Naive thymus-derived CD4-positive, alpha-beta T cell (primary cell): ENCODE data around the gene PKP1. TPM values are rescaled to one million over a fixed set of nuclear protein-coding genes. Genes with fewer than 3 reads are reported as not detected.
"Not testable (repeated sequence)": the region's sequence is repeated elsewhere in the genome, so short reads cannot be mapped to it uniquely, and the experiment has no call there.

Experiments
- ATAC-seq: fragments of 150-1000 bp; cut with Tn5 transposase; 2 replicates; pipeline ENCODE4 v1.10.0; 2021; ENCODE audit warnings: mild to moderate bottlenecking, moderate library complexity
- CTCF ChIA-PET: fragments of 350-600 bp; sonication (Branson Sonifier 250); formaldehyde crosslinking; loops from one replicate; lab custom pipeline; 2021; ENCODE audit warnings: antibody characterized with exemption; lab: Charles Lee
- POLR2A ChIA-PET: fragments of 350-600 bp; sonication (Branson Sonifier 250); formaldehyde crosslinking; loops from one replicate; lab custom pipeline; 2021; ENCODE audit warnings: antibody characterized with exemption, inconsistent platforms; lab: Charles Lee
- DNase-seq, 9 donors: peaks; one replicate each; pipeline versions ENCODE4 v3.0.0 to v3.0.0-alpha.2; 2020 to 2022; ENCODE audit warnings: mixed read lengths in 1 of 9
- H3K27ac ChIP-seq: one replicate; pipeline ENCODE4 v1.7.0; 2013; ENCODE audit warnings: mild to moderate bottlenecking, low read depth, low read length, moderate library complexity
- H3K27me3 ChIP-seq, 2 donors: one replicate each; pipeline ENCODE4 v1.7.0; 2013; ENCODE audit warnings: low read length in 2 of 2, mild to moderate bottlenecking in 2 of 2, moderate library complexity in 2 of 2; ENCODE audit not compliant: control insufficient read depth in 2 of 2, insufficient read depth in 2 of 2
- H3K36me3 ChIP-seq, 3 experiments: 1 replicate in 2 of 3; 2 replicates in 1 of 3; pipeline ENCODE4 v1.7.0; 2013; ENCODE audit warnings: low read length in 3 of 3, mild to moderate bottlenecking in 3 of 3, moderate library complexity in 1 of 3; ENCODE audit not compliant: insufficient read depth in 3 of 3, control insufficient read depth in 2 of 3
- H3K4me1 ChIP-seq, 2 donors: one replicate each; pipeline ENCODE4 v1.7.0; 2013; ENCODE audit warnings: low read length in 2 of 2, mild to moderate bottlenecking in 2 of 2, moderate library complexity in 1 of 2; ENCODE audit not compliant: control insufficient read depth in 2 of 2, insufficient read depth in 2 of 2
- H3K4me3 ChIP-seq: 2 replicates; pipeline ENCODE4 v1.7.0; 2013; ENCODE audit warnings: mild to moderate bottlenecking, low read length
- H3K9me3 ChIP-seq, 3 experiments: 1 replicate in 2 of 3; 2 replicates in 1 of 3; pipeline ENCODE4 v1.7.0; 2013; ENCODE audit warnings: low read length in 3 of 3; ENCODE audit not compliant: control insufficient read depth in 2 of 3
- H3K27ac Mint-ChIP-seq, 9 donors: one replicate each; pipeline ENCODE4 v1.8.0; 2020 to 2022; ENCODE audit warnings: mixed read lengths in 9 of 9, mild to moderate bottlenecking in 8 of 9, moderate library complexity in 5 of 9, inconsistent platforms in 2 of 9
- H3K27me3 Mint-ChIP-seq, 5 donors: one replicate each; pipeline ENCODE4 v1.8.0; 2021 to 2022; ENCODE audit warnings: mixed read lengths in 5 of 5, mild to moderate bottlenecking in 1 of 5
- H3K36me3 Mint-ChIP-seq, 5 donors: one replicate each; pipeline ENCODE4 v1.8.0; 2020 to 2022; ENCODE audit warnings: mixed read lengths in 5 of 5, mild to moderate bottlenecking in 3 of 5, inconsistent platforms in 1 of 5
- H3K4me1 Mint-ChIP-seq, 7 donors: one replicate each; pipeline ENCODE4 v1.8.0; 2020 to 2022; ENCODE audit warnings: mixed read lengths in 7 of 7, mild to moderate bottlenecking in 3 of 7, inconsistent platforms in 1 of 7
- H3K4me3 Mint-ChIP-seq, 10 donors: one replicate each; pipeline ENCODE4 v1.8.0; 2020 to 2022; ENCODE audit warnings: mild to moderate bottlenecking in 10 of 10, mixed read lengths in 10 of 10, moderate library complexity in 6 of 10, inconsistent platforms in 2 of 10
- H3K9me3 Mint-ChIP-seq, 11 donors: one replicate each; pipeline ENCODE4 v1.8.0; 2020 to 2022; ENCODE audit warnings: mixed read lengths in 11 of 11, mild to moderate bottlenecking in 4 of 11, inconsistent platforms in 1 of 11, moderate library complexity in 1 of 11
- intact Hi-C, 2 donors: fragments of 100-400 bp; cut with micrococcal nuclease; formaldehyde crosslinking; loops; one replicate each; pipeline ENCODE4 v1.15.1; 2023
- polyA plus RNA-seq, 2 donors: library from polyadenylated mRNA; unstranded; fragments of 300-500 nt; fragmentation: Illumina TruSeq; gene quantifications; one replicate each; pipeline ENCODE4 v1.2.3, GENCODE V29; 2021
- total RNA-seq, 6 experiments: library from RNA in 5 of 6; stranded (reverse) in 5 of 6; gene quantifications; 1 replicate in 5 of 6; 2 replicates in 1 of 6; pipeline ENCODE4 v1.2.3 and lab custom pipeline; 2021 to 2026

The PKP1 gene
- total and polyA plus RNA-seq, 7 experiments from 2014 or later: not detected

DNA sequence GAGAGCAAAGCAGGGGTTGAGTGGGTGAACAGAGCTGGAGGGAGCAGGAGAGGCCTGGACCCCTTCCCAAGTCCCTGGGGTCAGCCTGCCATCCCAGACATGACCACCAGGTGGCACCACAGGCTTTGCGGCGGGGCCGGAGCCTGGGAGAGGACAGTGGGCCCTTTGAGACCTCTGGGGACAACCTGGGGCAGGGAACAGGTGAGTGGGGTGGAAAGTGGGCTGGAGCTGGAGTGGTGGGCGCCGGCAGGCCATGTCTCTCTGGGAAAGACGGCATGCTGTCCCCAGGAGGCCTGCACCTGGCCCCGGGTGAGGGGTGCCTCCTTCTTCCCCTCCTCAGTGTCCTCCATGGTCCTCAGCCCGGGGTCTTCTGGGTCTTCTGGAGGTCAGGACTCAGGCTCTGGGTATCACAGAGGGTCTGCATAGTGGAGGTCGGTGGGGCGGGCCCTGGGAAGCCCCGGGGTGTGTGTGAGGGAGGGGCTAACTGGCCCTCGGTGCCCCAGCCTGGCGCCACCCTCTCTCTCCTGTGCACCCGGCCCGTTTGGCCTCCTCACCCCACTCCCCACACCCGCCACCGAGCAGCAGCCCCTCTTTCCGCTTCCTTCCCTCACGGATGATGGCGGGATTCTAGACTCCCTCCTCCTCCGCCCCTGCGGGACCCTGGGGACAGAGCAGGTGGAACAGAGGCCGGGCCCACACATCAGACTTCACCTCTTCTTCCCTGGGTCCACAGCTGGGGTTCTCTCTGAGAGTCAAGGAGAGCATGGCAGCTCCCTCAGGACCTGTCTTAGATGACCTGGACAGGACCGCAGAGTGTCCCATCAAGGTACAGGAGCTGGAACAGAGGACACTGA lies 28.5 kb upstream of the PKP1 start:
- Mint-ChIP-seq H3K9me3 (no peaks in the 10 kb centered on the region), H3K27ac (no peak overlapping the region), H3K27me3 (peaks cover 0 to 26% (median 6%) of the 10 kb centered on the region in 5 donors), H3K36me3 (no peaks in the 10 kb centered on the region), H3K4me1 (peaks cover 0 to 2% (median 0%) of the 10 kb centered on the region in 7 donors), H3K4me3 (no peak overlapping the region)
- no peaks in the 10 kb centered on the region for H3K4me1 ChIP-seq
- peaks cover 0 to 3% of the 10 kb centered on the region in 2 donors for H3K27me3 ChIP-seq
- intact Hi-C loops: loop anchor here in 1 of 2 donors (1.0 to 2.0 kb wide), 2 partner anchors 106 to 153 kb away; no protein-coding TSS in a partner anchor
- ChIA-PET CTCF (interaction anchor here (0.5 to 1.4 kb wide), 4 partner anchors 10 to 106 kb away, joined by 3 to 5 read pairs (median 4); no protein-coding TSS in a partner anchor), POLR2A (no interaction called here)
- DNase-seq (peak in 8 of 9 donors; percentile 23 to 76 (median 35)), ATAC-seq (peak; percentile 71)
- H3K36me3 ChIP-seq: no peaks in the 10 kb centered on the region
- no peak overlapping the region for H3K4me3 ChIP-seq
- no peak overlapping the region for H3K27ac ChIP-seq
- H3K9me3 ChIP-seq: no peaks in the 10 kb centered on the region

DNA sequence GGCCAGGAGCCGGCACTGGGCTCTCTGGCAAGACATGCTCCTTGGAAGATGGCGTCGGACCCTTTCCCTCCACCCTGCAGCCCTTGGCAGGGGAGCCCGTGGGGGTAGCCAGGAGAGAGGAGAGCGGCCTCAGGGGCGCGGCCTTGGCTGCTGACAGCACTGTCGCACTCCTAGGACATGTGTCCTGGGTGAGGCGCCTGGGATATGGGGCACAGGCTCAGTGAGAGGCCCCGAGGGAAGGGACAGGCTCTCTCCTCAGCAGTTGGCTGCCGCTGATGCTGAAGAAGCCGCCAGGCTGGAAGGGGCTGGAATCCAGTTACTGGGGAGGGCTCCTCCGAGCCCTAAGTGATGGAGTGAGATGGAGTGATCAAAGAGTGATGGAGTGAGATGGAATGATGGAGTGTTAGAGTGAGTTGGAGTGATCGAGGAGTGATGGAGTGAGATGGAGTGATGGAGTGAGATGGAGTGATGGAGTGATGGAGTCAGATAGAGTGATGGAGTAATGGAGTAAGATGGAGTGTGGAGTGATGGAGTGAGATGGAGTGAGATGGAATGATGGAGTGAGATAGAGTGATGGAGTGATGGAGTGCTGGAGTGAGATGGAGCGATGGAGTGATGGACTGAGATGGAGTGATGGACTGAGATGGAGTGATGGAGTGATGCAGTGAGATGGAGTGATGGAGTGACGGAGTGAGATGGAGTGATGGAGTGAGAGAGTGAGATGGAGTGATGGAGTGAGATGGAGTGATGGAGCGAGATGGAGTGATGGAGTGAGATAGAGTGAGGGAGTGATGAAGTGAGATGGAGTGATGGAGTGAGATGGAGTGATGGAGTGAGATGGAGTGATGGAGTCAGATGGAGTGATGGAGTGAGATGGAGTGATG lies 27.6 kb upstream of the PKP1 start:
- ChIA-PET POLR2A (no interaction called here), CTCF (no interaction called here)
- H3K9me3 Mint-ChIP-seq: peaks cover 0 to 4% (median 0%) of the 10 kb centered on the region in 11 donors
- H3K27me3 Mint-ChIP-seq: peaks cover 6 to 26% (median 11%) of the 10 kb centered on the region in 5 donors
- intact Hi-C loops: loop anchor here in 1 of 2 donors (2.0 kb wide), 1 partner anchor 105 kb away; no protein-coding TSS in a partner anchor
- Histone ChIP-seq H3K27me3 (peaks cover 0 to 3% of the 10 kb centered on the region in 2 donors), H3K4me3 (no peak overlapping the region), H3K36me3 (no peaks in the 10 kb centered on the region), H3K9me3 (no peaks in the 10 kb centered on the region), H3K27ac (no peak overlapping the region), H3K4me1 (no peaks in the 10 kb centered on the region)
- no peak for ATAC-seq
- peaks cover 0 to 4% (median 0%) of the 10 kb centered on the region in 5 donors for H3K36me3 Mint-ChIP-seq
- DNase-seq: no peak
- H3K4me1 Mint-ChIP-seq: peaks cover 2 to 6% (median 4%) of the 10 kb centered on the region in 7 donors
- H3K4me3 Mint-ChIP-seq: no peak overlapping the region
- no peak overlapping the region for H3K27ac Mint-ChIP-seq

DNA sequence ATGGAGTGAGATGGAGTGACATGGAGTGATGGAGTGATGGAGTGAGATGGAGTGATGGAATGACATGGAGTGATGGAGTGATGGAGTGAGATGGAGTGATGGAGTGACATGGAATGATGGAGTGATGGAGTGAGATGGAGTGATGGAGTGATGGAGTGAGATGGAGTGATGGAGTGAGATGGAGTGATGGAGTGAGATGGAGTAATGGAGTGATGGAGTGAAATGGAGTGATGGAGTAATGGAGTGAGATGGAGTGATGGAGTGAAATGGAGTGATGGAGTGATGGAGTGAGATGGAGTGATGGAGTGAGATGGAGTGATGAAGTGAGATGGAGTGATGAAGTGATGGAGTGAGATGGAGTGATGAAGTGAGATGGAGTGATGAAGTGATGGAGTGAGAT lies 25.2 kb upstream of the PKP1 start:
- CTCF ChIA-PET, H3K27ac Mint-ChIP-seq, DNase-seq, H3K9me3 Mint-ChIP-seq, intact Hi-C loops, H3K9me3 ChIP-seq, POLR2A ChIA-PET, H3K27ac ChIP-seq, H3K36me3 Mint-ChIP-seq, ATAC-seq, H3K27me3 ChIP-seq, H3K4me3 ChIP-seq, H3K36me3 ChIP-seq, H3K4me1 ChIP-seq, H3K4me1 Mint-ChIP-seq, H3K4me3 Mint-ChIP-seq: not testable (repeated sequence)
- H3K27me3 Mint-ChIP-seq: peaks cover 11 to 25% (median 19%) of the 10 kb centered on the region in 5 donors

DNA sequence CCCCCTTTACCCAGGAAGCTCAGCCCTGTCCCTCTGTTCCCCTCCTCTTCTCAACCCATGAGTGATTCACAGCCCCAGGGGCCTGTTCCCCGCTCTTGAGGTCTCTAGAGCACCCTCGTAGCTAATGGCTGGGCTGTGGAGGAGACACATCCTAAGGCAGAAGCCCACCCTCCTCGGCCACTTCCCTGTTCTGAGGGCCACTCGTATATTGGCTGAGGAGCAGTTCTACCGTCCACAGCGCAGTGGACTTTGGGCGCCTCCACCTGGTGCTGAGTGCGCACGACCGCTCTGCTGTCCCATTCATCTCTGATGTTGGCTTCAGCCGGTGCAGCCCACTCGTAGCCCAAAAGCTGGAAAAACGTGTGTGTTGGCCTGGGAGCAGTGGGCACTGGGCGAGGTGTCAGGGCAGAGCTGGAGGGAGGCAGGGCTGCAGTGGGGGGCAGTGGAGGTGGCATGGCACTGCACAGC lies 24.5 kb upstream of the PKP1 start:
- H3K4me1 ChIP-seq: no peaks in the 10 kb centered on the region
- peaks cover 11 to 22% (median 19%) of the 10 kb centered on the region in 5 donors for H3K27me3 Mint-ChIP-seq
- peaks cover 2 to 7% (median 5%) of the 10 kb centered on the region in 7 donors for H3K4me1 Mint-ChIP-seq
- H3K27me3 ChIP-seq: peaks cover 0 to 3% of the 10 kb centered on the region in 2 donors
- ChIA-PET POLR2A (no interaction called here), CTCF (interaction anchor here (0.6 kb wide), 1 partner anchor 84 kb away, joined by 3 read pairs; no protein-coding TSS in a partner anchor)
- no peak overlapping the region for H3K27ac ChIP-seq
- H3K4me3 Mint-ChIP-seq: no peak overlapping the region
- intact Hi-C loops: no loop called here
- no peaks in the 10 kb centered on the region for H3K36me3 ChIP-seq
- H3K9me3 ChIP-seq: no peaks in the 10 kb centered on the region
- H3K9me3 Mint-ChIP-seq: peaks cover 0 to 4% (median 0%) of the 10 kb centered on the region in 11 donors
- ATAC-seq (no peak), DNase-seq (no peak)
- H3K36me3 Mint-ChIP-seq: peaks cover 0 to 8% (median 0%) of the 10 kb centered on the region in 5 donors
- no peak overlapping the region for H3K27ac Mint-ChIP-seq
- H3K4me3 ChIP-seq: no peak overlapping the region

DNA sequence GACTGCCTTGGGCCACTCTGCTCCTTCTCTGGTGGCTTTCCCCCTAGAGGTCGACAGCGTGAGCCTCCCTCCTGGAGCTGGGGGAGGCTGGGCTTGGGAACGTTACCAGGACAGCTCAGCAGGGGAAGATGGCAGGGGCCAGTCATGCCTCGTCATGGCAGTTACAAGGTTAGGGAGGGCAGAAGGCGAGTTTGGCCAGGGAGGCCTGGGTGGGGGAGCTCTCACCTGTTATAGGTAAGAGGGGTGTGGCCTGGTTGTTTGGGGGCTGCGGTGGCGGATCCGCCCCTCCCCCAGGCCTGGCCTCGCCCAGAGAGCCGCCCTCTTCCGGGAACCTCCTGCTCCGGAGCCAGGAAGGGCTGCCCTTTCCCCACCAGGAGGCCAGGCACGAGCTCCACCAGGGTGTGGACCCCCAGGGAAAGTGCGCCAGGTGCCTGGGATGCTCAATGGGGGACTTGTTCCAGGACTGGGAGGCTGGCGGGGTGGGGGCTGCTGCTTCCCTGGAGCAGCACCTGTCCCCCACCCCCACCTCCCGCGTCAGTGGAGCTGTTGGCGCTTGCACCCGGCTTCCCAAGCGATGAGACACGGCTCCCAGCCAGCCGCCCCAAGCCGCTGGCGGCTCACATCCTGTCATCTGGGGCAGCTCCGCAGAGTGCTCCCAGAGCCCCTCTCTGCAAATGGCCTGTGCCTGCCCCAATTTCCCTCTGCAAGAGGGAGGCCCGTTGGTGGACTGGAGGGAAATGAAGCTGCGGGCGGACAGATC lies 23.6 kb upstream of the PKP1 start:
- Histone ChIP-seq H3K27me3 (peaks cover 0 to 3% of the 10 kb centered on the region in 2 donors), H3K4me1 (no peaks in the 10 kb centered on the region), H3K9me3 (no peaks in the 10 kb centered on the region), H3K4me3 (no peak overlapping the region), H3K36me3 (no peaks in the 10 kb centered on the region), H3K27ac (no peak overlapping the region)
- POLR2A ChIA-PET: no interaction called here
- intact Hi-C loops: no loop called here
- H3K27ac Mint-ChIP-seq: no peak overlapping the region
- H3K4me3 Mint-ChIP-seq: peak overlapping the region in 3 of 10 donors; percentile 12 to 30 (median 21)
- peaks cover 0 to 4% (median 0%) of the 10 kb centered on the region in 11 donors for H3K9me3 Mint-ChIP-seq
- peaks cover 16 to 28% (median 21%) of the 10 kb centered on the region in 5 donors for H3K27me3 Mint-ChIP-seq
- peaks cover 0 to 8% (median 0%) of the 10 kb centered on the region in 5 donors for H3K36me3 Mint-ChIP-seq
- no peak for DNase-seq
- CTCF ChIA-PET: no interaction called here
- no peak for ATAC-seq
- H3K4me1 Mint-ChIP-seq: peaks cover 1 to 7% (median 5%) of the 10 kb centered on the region in 7 donors

DNA sequence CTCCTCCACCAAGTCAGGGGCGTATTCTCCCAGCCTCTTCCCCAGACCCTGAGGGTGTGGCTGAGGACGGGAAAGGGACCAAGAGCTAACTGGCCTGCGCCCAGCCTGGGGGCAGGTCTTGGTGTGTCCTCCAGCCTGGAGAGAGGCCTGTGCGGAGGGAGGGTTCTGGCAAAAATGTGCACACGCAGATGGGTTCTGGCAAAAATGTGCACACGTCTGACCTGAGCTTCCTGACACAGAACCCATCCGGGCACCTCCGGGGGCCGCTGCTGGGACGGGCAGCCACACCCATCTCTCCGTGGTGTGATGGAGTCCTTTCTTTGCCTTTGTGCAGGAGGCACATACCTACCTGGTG lies 23.1 kb upstream of the PKP1 start:
- H3K9me3 Mint-ChIP-seq: peaks cover 0 to 4% (median 0%) of the 10 kb centered on the region in 11 donors
- Histone ChIP-seq H3K27ac (no peak overlapping the region), H3K4me3 (no peak overlapping the region), H3K4me1 (no peaks in the 10 kb centered on the region), H3K9me3 (no peaks in the 10 kb centered on the region), H3K27me3 (peaks cover 0 to 3% of the 10 kb centered on the region in 2 donors), H3K36me3 (no peaks in the 10 kb centered on the region)
- intact Hi-C loops: no loop called here
- DNase-seq (no peak), ATAC-seq (no peak)
- peaks cover 0 to 8% (median 0%) of the 10 kb centered on the region in 5 donors for H3K36me3 Mint-ChIP-seq
- peak overlapping the region in 5 of 10 donors; percentile 5 to 50 (median 26) for H3K4me3 Mint-ChIP-seq
- no peak overlapping the region for H3K27ac Mint-ChIP-seq
- CTCF ChIA-PET: no interaction called here
- peaks cover 16 to 31% (median 23%) of the 10 kb centered on the region in 5 donors for H3K27me3 Mint-ChIP-seq
- H3K4me1 Mint-ChIP-seq: peaks cover 0 to 7% (median 5%) of the 10 kb centered on the region in 7 donors
- POLR2A ChIA-PET: no interaction called here
